Activated T-helper 2 cell treated with anti-CD3 and anti-CD28 coated beads, Interferon-gamma antibody, Interleukin-2, Interleukin-4, amounts not matched to agents 10 μg/mL and 5 μg/mL and 100 μg/mL, durations not matched to agents 14 hours and 24 hours and 36 hours (primary cell): ENCODE data around the gene CYP27C1. TPM values are rescaled to one million over a fixed set of nuclear protein-coding genes. Genes with fewer than 3 reads are reported as not detected.

Experiments used
- DNase-seq: peaks from one replicate; pipeline ENCODE4 v3.0.0; 2021; ENCODE audit warnings: low spot score
- H3K27ac Mint-ChIP-seq: one replicate; pipeline ENCODE4 v1.8.0; 2021; ENCODE audit warnings: mixed read lengths
- H3K27me3 Mint-ChIP-seq: one replicate; pipeline ENCODE4 v1.8.0; 2021; ENCODE audit warnings: low read depth, mixed read lengths
- H3K36me3 Mint-ChIP-seq: one replicate; pipeline ENCODE4 v1.8.0; 2021; ENCODE audit warnings: low read depth, mixed read lengths
- H3K4me1 Mint-ChIP-seq: one replicate; pipeline ENCODE4 v1.8.0; 2021; ENCODE audit warnings: low read depth, mixed read lengths
- H3K4me3 Mint-ChIP-seq: one replicate; pipeline ENCODE4 v1.8.0; 2021; ENCODE audit warnings: low read depth, mild to moderate bottlenecking, moderate library complexity, mixed read lengths
- H3K9me3 Mint-ChIP-seq: one replicate; pipeline ENCODE4 v1.8.0; 2021; ENCODE audit warnings: mixed read lengths
- intact Hi-C: fragments of 100-400 bp; cut with micrococcal nuclease; formaldehyde crosslinking; loops from one replicate; pipeline ENCODE4 v1.15.1; 2023
- total RNA-seq: library from RNA; stranded (reverse); gene quantifications from 2 replicates; pipeline ENCODE4 v1.2.3, GENCODE V29; 2022

CYP27C1 gene
- total RNA-seq, 1 donor from 2014 or later: not detected

GRCh38 chr2:127158614-127159290 lies 61.3 kb downstream of the CYP27C1 start:
- no peaks in the 10 kb centered on the region for H3K36me3 Mint-ChIP-seq
- no peaks in the 10 kb centered on the region for H3K4me1 Mint-ChIP-seq
- H3K27me3 Mint-ChIP-seq: peaks cover 2% of the 10 kb centered on the region
- H3K9me3 Mint-ChIP-seq: no peaks in the 10 kb centered on the region
- DNase-seq: no peak
- no peak overlapping the region for H3K27ac Mint-ChIP-seq
- intact Hi-C loops: no loop called here
- H3K4me3 Mint-ChIP-seq: no peak overlapping the region

- intact Hi-C loops: no loop called here
- H3K27me3 Mint-ChIP-seq: peaks cover 2% of the 10 kb centered on the region
- no peak for DNase-seq
- H3K4me3 Mint-ChIP-seq: no peak overlapping the region
- no peaks in the 10 kb centered on the region for H3K36me3 Mint-ChIP-seq
- no peaks in the 10 kb centered on the region for H3K9me3 Mint-ChIP-seq
- no peaks in the 10 kb centered on the region for H3K4me1 Mint-ChIP-seq
- no peak overlapping the region for H3K27ac Mint-ChIP-seq
These were observed 62.2 kb downstream of the CYP27C1 start for GRCh38 chr2:127157651-127158485.

- Mint-ChIP-seq H3K9me3 (no peaks in the 10 kb centered on the region), H3K36me3 (no peaks in the 10 kb centered on the region), H3K4me3 (no peak overlapping the region), H3K4me1 (no peaks in the 10 kb centered on the region), H3K27ac (no peak overlapping the region), H3K27me3 (peaks cover 2% of the 10 kb centered on the region)
- intact Hi-C loops: no loop called here
- DNase-seq: no peak
These were observed 63.0 kb downstream of the CYP27C1 start for GRCh38 chr2:127157114-127157513.

- intact Hi-C loops: no loop called here
These were observed 64.2 kb downstream of the CYP27C1 start for GRCh38 chr2:127155947-127156346.

GRCh38 chr2:127155028-127155581 lies 65.0 kb downstream of the CYP27C1 start:
- Mint-ChIP-seq H3K27ac (no peak overlapping the region), H3K4me1 (no peaks in the 10 kb centered on the region), H3K4me3 (no peak overlapping the region), H3K9me3 (no peaks in the 10 kb centered on the region), H3K36me3 (no peaks in the 10 kb centered on the region), H3K27me3 (no peaks in the 10 kb centered on the region)
- intact Hi-C loops: no loop called here
- no peak for DNase-seq

More at GRCh38 chr2:127155947-127156346, 64.2 kb downstream of the CYP27C1 start:
- DNase-seq: no peak
- peaks cover under 1% of the 10 kb centered on the region for H3K27me3 Mint-ChIP-seq
- H3K9me3 Mint-ChIP-seq: no peaks in the 10 kb centered on the region
- H3K36me3 Mint-ChIP-seq: no peaks in the 10 kb centered on the region
- H3K4me3 Mint-ChIP-seq: no peak overlapping the region
- H3K27ac Mint-ChIP-seq: no peak overlapping the region
- no peaks in the 10 kb centered on the region for H3K4me1 Mint-ChIP-seq

- no peaks in the 10 kb centered on the region for H3K36me3 Mint-ChIP-seq
- no peak for DNase-seq
- H3K4me3 Mint-ChIP-seq: no peak overlapping the region
- H3K27ac Mint-ChIP-seq: no peak overlapping the region
- no peaks in the 10 kb centered on the region for H3K9me3 Mint-ChIP-seq
- H3K4me1 Mint-ChIP-seq: no peaks in the 10 kb centered on the region
- intact Hi-C loops: no loop called here
- H3K27me3 Mint-ChIP-seq: no peaks in the 10 kb centered on the region
These were observed 65.7 kb downstream of the CYP27C1 start for GRCh38 chr2:127154396-127154795.

- H3K4me1 Mint-ChIP-seq: no peaks in the 10 kb centered on the region
- H3K27ac Mint-ChIP-seq: no peak overlapping the region
- H3K9me3 Mint-ChIP-seq: no peaks in the 10 kb centered on the region
- intact Hi-C loops: no loop called here
- H3K27me3 Mint-ChIP-seq: peaks cover 1% of the 10 kb centered on the region
- no peak overlapping the region for H3K4me3 Mint-ChIP-seq
- DNase-seq: no peak
- H3K36me3 Mint-ChIP-seq: no peaks in the 10 kb centered on the region
These were observed 66.4 kb downstream of the CYP27C1 start for GRCh38 chr2:127153691-127154158.

GRCh38 chr2:127150996-127151395 lies 69.1 kb downstream of the CYP27C1 start:
- no peak for DNase-seq
- Mint-ChIP-seq H3K4me1 (no peaks in the 10 kb centered on the region), H3K9me3 (no peaks in the 10 kb centered on the region), H3K27me3 (peaks cover 4% of the 10 kb centered on the region), H3K36me3 (no peaks in the 10 kb centered on the region), H3K4me3 (no peak overlapping the region), H3K27ac (no peak overlapping the region)
- intact Hi-C loops: no loop called here

- Mint-ChIP-seq H3K27ac (no peak overlapping the region), H3K27me3 (peaks cover 4% of the 10 kb centered on the region), H3K4me1 (no peaks in the 10 kb centered on the region), H3K9me3 (no peaks in the 10 kb centered on the region), H3K4me3 (no peak overlapping the region), H3K36me3 (no peaks in the 10 kb centered on the region)
- intact Hi-C loops: no loop called here
- DNase-seq: no peak
These were observed 70.7 kb downstream of the CYP27C1 start for GRCh38 chr2:127149384-127149783.

- Mint-ChIP-seq H3K9me3 (no peaks in the 10 kb centered on the region), H3K27ac (no peak overlapping the region), H3K4me3 (no peak overlapping the region), H3K4me1 (no peaks in the 10 kb centered on the region), H3K27me3 (peaks cover 4% of the 10 kb centered on the region), H3K36me3 (no peaks in the 10 kb centered on the region)
- DNase-seq: no peak
- intact Hi-C loops: no loop called here
These were observed 73.1 kb downstream of the CYP27C1 start for GRCh38 chr2:127146820-127147502.

- H3K27me3 Mint-ChIP-seq: peaks cover 7% of the 10 kb centered on the region
These were observed 73.9 kb downstream of the CYP27C1 start for GRCh38 chr2:127146071-127146725.

GRCh38 chr2:127145280-127145895 lies 74.7 kb downstream of the CYP27C1 start:
- peaks cover 11% of the 10 kb centered on the region for H3K27me3 Mint-ChIP-seq
- intact Hi-C loops: no loop called here
- H3K9me3 Mint-ChIP-seq: no peaks in the 10 kb centered on the region
- no peak overlapping the region for H3K27ac Mint-ChIP-seq
- no peak overlapping the region for H3K4me3 Mint-ChIP-seq
- no peak for DNase-seq
- H3K4me1 Mint-ChIP-seq: peaks cover 2% of the 10 kb centered on the region
- no peaks in the 10 kb centered on the region for H3K36me3 Mint-ChIP-seq

More at GRCh38 chr2:127146071-127146725, 73.9 kb downstream of the CYP27C1 start:
- intact Hi-C loops: no loop called here
- H3K27ac Mint-ChIP-seq: no peak overlapping the region
- no peak overlapping the region for H3K4me3 Mint-ChIP-seq
- no peak for DNase-seq
- H3K36me3 Mint-ChIP-seq: no peaks in the 10 kb centered on the region
- H3K9me3 Mint-ChIP-seq: no peaks in the 10 kb centered on the region
- no peaks in the 10 kb centered on the region for H3K4me1 Mint-ChIP-seq
